ENCODE data around the gene CDH4.

GRCh38 chr20:61784801-61785566 is 532.9 kb downstream of the CDH4 start:
- TF ChIP-seq CREB1 (IDR thresholded peaks at IDR 0.05; ENCODE audit: low read depth) = no peak
- TF ChIP-seq RAD21 (IDR thresholded peaks at IDR 0.05; ENCODE audit: low read depth) = no peak
- TF ChIP-seq YY1 (IDR thresholded peaks at IDR 0.05; ENCODE audit: low read depth) = no peak
- no peak for TF ChIP-seq ZBTB7A (IDR thresholded peaks at IDR 0.05; ENCODE audit: low read depth)
- TF ChIP-seq TAF1 (IDR thresholded peaks at IDR 0.05; ENCODE audit: low read depth) = no peak
- no peak for TF ChIP-seq TEAD4 (IDR thresholded peaks at IDR 0.05)
- no peak for TF ChIP-seq EGR1 (IDR thresholded peaks at IDR 0.05)
- no peak for TF ChIP-seq REST (IDR thresholded peaks at IDR 0.05; ENCODE audit: low read depth)
- no peak for TF ChIP-seq EP300 (IDR thresholded peaks at IDR 0.05; ENCODE audit: borderline replicate concordance)
- TF ChIP-seq USF1 (IDR thresholded peaks at IDR 0.05) = no peak
- no peak for TF ChIP-seq CEBPB (IDR thresholded peaks at IDR 0.05)
- TF ChIP-seq NFIC (IDR thresholded peaks at IDR 0.05) = no peak

Measured in Ishikawa (cell line).